Sigmoid colon (tissue), 4 donors: ENCODE results near the gene DUSP22.

Source experiments
- CTCF ChIP-seq, 4 experiments: fragments of 450-650 bp in 3 of 4; fragments of 200-600 bp in 1 of 4; IDR thresholded peaks; one replicate each; pipeline ENCODE4 v1.5.1; 2016 to 2019; ENCODE audit warnings: antibody characterized with exemption in 4 of 4, mild to moderate bottlenecking in 3 of 4, moderate library complexity in 2 of 4
- EP300 ChIP-seq, 4 donors: sonication (generic); formaldehyde crosslinking; IDR thresholded peaks; one replicate each; pipeline ENCODE4 v1.6.1; 2017; ENCODE audit warnings: antibody characterized with exemption in 4 of 4
- POLR2AphosphoS5 ChIP-seq, 4 donors: sonication (generic); formaldehyde crosslinking; IDR thresholded peaks; one replicate each; pipeline ENCODE4 v1.6.1; 2017; ENCODE audit warnings: antibody characterized with exemption in 4 of 4

- no peak for TF ChIP-seq CTCF (IDR thresholded peaks at IDR 0.05)
- TF ChIP-seq EP300 (IDR thresholded peaks at IDR 0.05), result no peak
- no peak for TF ChIP-seq POLR2AphosphoS5 (IDR thresholded peaks at IDR 0.05)
These were observed 9.3 kb upstream of the DUSP22 start for GRCh38 chr6:282867-283416.
